ENCODE data around the gene NRXN2. TPM values are rescaled to one million over a fixed set of nuclear protein-coding genes. Genes with fewer than 3 reads are reported as not detected.

Gene NRXN2
- polyA plus RNA-seq, 2 donors: 0.24 to 0.44 TPM

DNA sequence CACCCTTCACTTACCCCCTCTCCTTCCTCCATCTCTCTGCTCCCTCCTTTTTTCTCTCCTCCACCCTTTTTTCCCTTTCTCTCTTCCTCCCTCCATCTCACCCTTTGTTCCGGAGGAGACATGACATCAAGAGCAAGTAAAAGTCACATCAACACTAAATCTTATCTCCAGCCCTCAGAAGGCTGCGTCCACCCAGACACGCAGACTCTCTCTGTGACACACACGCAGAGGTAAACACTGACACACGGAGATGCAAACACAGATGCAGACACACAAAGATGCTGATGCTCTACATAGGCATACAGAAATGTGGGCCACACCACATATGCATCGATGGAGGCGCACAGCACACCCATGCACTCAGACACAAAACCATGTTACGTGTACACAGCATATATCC, 27.0 kb downstream of the NRXN2 start:
- Histone ChIP-seq H3K27ac (ENCODE audit: low read depth in 2 of 2, low read length in 1 of 2) (no peak overlapping the region), H3K27me3 (ENCODE audit: control insufficient read depth in 1 of 2, insufficient read depth in 2 of 2, low read length in 2 of 2) (peaks cover 0 to 1% of the 10 kb centered on the region in 2 donors), H3K4me1 (ENCODE audit: control insufficient read depth in 2 of 2, insufficient read depth in 2 of 2, low read length in 1 of 2) (no peaks in the 10 kb centered on the region), H3K36me3 (ENCODE audit: control insufficient read depth in 2 of 2, insufficient read depth in 2 of 2, low read length in 1 of 2) (no peaks in the 10 kb centered on the region), H3K9me3 (ENCODE audit: control insufficient read depth in 2 of 2, insufficient read depth in 1 of 2, low read depth in 1 of 2, low read length in 1 of 2) (no peaks in the 10 kb centered on the region), H3K4me3 (ENCODE audit: low read depth in 1 of 2, low read length in 2 of 2) (no peak overlapping the region)
- 83 to 89% methylated on average over 8 of the region's 8 CpGs for WGBS, 2 donors

- H3K4me3 ChIP-seq (ENCODE audit: low read depth in 1 of 2, low read length in 2 of 2): no peak overlapping the region
- peaks cover 0 to 3% of the 10 kb centered on the region in 2 donors for H3K27me3 ChIP-seq (ENCODE audit: control insufficient read depth in 1 of 2, insufficient read depth in 2 of 2, low read length in 2 of 2)
- no peaks in the 10 kb centered on the region for H3K36me3 ChIP-seq (ENCODE audit: control insufficient read depth in 2 of 2, insufficient read depth in 2 of 2, low read length in 1 of 2)
- WGBS, 2 donors: 94% methylated on average over 5 of the region's 5 CpGs
- no peaks in the 10 kb centered on the region for H3K9me3 ChIP-seq (ENCODE audit: control insufficient read depth in 2 of 2, insufficient read depth in 1 of 2, low read depth in 1 of 2, low read length in 1 of 2)
- H3K4me1 ChIP-seq (ENCODE audit: control insufficient read depth in 2 of 2, insufficient read depth in 2 of 2, low read length in 1 of 2): no peaks in the 10 kb centered on the region
- no peak overlapping the region for H3K27ac ChIP-seq (ENCODE audit: low read depth in 2 of 2, low read length in 1 of 2)
These were observed 27.4 kb downstream of the NRXN2 start for GRCh38 chr11:64695548-64695947.

DNA sequence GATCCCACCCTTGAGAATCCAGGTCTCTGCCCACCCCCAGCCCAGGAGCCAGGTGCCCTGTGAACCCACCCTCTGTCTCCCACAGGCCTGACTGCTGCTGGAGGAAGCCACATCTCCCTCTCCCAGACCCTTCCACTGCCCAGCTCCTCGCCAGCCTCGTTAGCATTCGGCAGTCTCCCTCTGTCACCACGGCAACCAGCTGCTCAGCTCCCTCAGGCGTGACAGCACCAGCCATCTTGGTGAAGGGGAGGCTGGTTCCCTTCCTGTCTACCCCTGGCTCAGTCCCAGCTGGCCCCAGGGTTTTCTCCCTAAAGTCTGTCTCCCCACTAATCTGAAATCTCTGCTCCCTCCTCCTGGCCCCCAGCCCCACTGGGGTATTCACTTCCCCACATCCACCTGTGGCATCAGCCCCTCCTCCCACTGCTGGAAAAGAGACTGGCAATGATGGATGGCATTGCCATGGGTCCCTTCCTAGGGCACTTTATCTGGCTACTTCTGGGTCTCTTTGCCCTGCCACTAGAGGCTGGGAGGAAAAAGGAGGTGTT, 28.1 kb downstream of the NRXN2 start:
- no peaks in the 10 kb centered on the region for H3K9me3 ChIP-seq (ENCODE audit: control insufficient read depth in 2 of 2, insufficient read depth in 1 of 2, low read depth in 1 of 2, low read length in 1 of 2)
- no peaks in the 10 kb centered on the region for H3K36me3 ChIP-seq (ENCODE audit: control insufficient read depth in 2 of 2, insufficient read depth in 2 of 2, low read length in 1 of 2)
- H3K27ac ChIP-seq (ENCODE audit: low read depth in 2 of 2, low read length in 1 of 2): no peak overlapping the region
- H3K4me3 ChIP-seq (ENCODE audit: low read depth in 1 of 2, low read length in 2 of 2): no peak overlapping the region
- H3K4me1 ChIP-seq (ENCODE audit: control insufficient read depth in 2 of 2, insufficient read depth in 2 of 2, low read length in 1 of 2): no peaks in the 10 kb centered on the region
- peaks cover 0 to 3% of the 10 kb centered on the region in 2 donors for H3K27me3 ChIP-seq (ENCODE audit: control insufficient read depth in 1 of 2, insufficient read depth in 2 of 2, low read length in 2 of 2)
- 42 to 50% methylated on average over 5 of the region's 5 CpGs for WGBS, 2 donors

GRCh38 chr11:64694026-64694755, 28.8 kb downstream of the NRXN2 start:
- Histone ChIP-seq H3K4me3 (ENCODE audit: low read depth in 1 of 2, low read length in 2 of 2) (no peak overlapping the region), H3K9me3 (ENCODE audit: control insufficient read depth in 2 of 2, insufficient read depth in 1 of 2, low read depth in 1 of 2, low read length in 1 of 2) (no peaks in the 10 kb centered on the region), H3K27me3 (ENCODE audit: control insufficient read depth in 1 of 2, insufficient read depth in 2 of 2, low read length in 2 of 2) (peaks cover 0 to 3% of the 10 kb centered on the region in 2 donors), H3K36me3 (ENCODE audit: control insufficient read depth in 2 of 2, insufficient read depth in 2 of 2, low read length in 1 of 2) (no peaks in the 10 kb centered on the region), H3K27ac (ENCODE audit: low read depth in 2 of 2, low read length in 1 of 2) (no peak overlapping the region), H3K4me1 (ENCODE audit: control insufficient read depth in 2 of 2, insufficient read depth in 2 of 2, low read length in 1 of 2) (no peaks in the 10 kb centered on the region)
- WGBS, 2 donors: 68 to 70% methylated on average over 4 of the region's 4 CpGs

DNA sequence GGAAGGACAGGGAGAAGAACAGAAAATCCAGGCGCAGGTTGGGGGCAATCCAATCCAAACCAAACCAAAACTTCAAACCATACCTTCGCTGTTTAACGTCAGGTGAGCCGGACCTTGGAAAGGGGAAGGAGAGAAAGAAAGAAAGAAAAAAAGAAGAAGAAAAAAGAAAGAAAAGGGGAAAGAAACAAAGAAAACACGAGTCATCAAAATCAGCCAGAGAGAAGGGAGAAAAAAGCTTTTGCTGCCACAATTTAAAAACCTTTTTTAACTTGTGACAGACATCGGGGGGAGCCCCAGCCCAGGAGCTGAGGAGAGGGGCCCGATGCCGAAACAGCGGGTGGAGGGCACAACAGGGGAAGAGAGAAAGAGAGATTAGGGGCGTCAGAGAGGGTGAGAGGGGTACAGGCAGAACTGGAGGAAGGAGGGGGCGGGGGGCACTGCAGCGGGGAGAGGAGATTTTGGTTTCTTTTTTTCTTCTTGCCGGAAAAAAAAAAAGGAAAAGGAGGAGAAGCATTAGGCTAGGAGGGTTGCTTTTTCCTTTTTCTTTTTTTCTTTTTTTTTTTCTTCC, 30.1 kb downstream of the NRXN2 start:
- no peaks in the 10 kb centered on the region for H3K9me3 ChIP-seq (ENCODE audit: control insufficient read depth in 2 of 2, insufficient read depth in 1 of 2, low read depth in 1 of 2, low read length in 1 of 2)
- no peaks in the 10 kb centered on the region for H3K4me1 ChIP-seq (ENCODE audit: control insufficient read depth in 2 of 2, insufficient read depth in 2 of 2, low read length in 1 of 2)
- H3K36me3 ChIP-seq (ENCODE audit: control insufficient read depth in 2 of 2, insufficient read depth in 2 of 2, low read length in 1 of 2): no peaks in the 10 kb centered on the region
- H3K27ac ChIP-seq (ENCODE audit: low read depth in 2 of 2, low read length in 1 of 2): no peak overlapping the region
- 28 to 32% methylated on average over 13 of the region's 13 CpGs for WGBS, 2 donors
- H3K4me3 ChIP-seq (ENCODE audit: low read depth in 1 of 2, low read length in 2 of 2): no peak overlapping the region
- peaks cover 0 to 3% of the 10 kb centered on the region in 2 donors for H3K27me3 ChIP-seq (ENCODE audit: control insufficient read depth in 1 of 2, insufficient read depth in 2 of 2, low read length in 2 of 2)

DNA sequence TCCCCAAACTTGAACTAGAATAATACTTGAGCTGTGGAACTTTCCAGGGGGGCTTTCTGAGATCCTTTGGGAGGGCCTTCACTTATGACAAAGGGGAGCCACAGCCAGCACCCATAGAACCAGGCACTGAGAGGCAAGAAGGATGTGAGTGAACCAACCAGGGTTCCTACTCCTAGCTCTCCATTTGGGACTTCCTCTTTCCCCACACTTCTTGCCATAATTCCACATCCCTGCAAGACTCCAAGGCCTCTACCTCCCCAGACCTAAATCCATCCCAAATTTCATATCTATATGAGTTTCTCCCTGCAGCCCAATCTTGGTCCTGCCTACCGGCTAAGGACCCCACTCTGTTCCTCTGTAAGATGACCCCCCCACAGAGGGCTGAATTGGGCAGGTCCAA, 31.5 kb downstream of the NRXN2 start:
- WGBS, 2 donors: 97 to 100% methylated on average over 1 of the region's 1 CpG
- peaks cover 0 to 3% of the 10 kb centered on the region in 2 donors for H3K27me3 ChIP-seq (ENCODE audit: control insufficient read depth in 1 of 2, insufficient read depth in 2 of 2, low read length in 2 of 2)

GRCh38 chr11:64690235-64690634, 32.8 kb downstream of the NRXN2 start:
- no peak overlapping the region for H3K4me3 ChIP-seq (ENCODE audit: low read depth in 1 of 2, low read length in 2 of 2)
- no peak overlapping the region for H3K27ac ChIP-seq (ENCODE audit: low read depth in 2 of 2, low read length in 1 of 2)
- WGBS, 2 donors: 73 to 75% methylated on average over 8 of the region's 8 CpGs
- no peaks in the 10 kb centered on the region for H3K9me3 ChIP-seq (ENCODE audit: control insufficient read depth in 2 of 2, insufficient read depth in 1 of 2, low read depth in 1 of 2, low read length in 1 of 2)
- H3K4me1 ChIP-seq (ENCODE audit: control insufficient read depth in 2 of 2, insufficient read depth in 2 of 2, low read length in 1 of 2): no peaks in the 10 kb centered on the region
- H3K36me3 ChIP-seq (ENCODE audit: control insufficient read depth in 2 of 2, insufficient read depth in 2 of 2, low read length in 1 of 2): no peaks in the 10 kb centered on the region
- peaks cover 0 to 3% of the 10 kb centered on the region in 2 donors for H3K27me3 ChIP-seq (ENCODE audit: control insufficient read depth in 1 of 2, insufficient read depth in 2 of 2, low read length in 2 of 2)

More for the DNA sequence above, 31.5 kb downstream of the NRXN2 start:
- H3K4me1 ChIP-seq (ENCODE audit: control insufficient read depth in 2 of 2, insufficient read depth in 2 of 2, low read length in 1 of 2): no peaks in the 10 kb centered on the region
- no peak overlapping the region for H3K27ac ChIP-seq (ENCODE audit: low read depth in 2 of 2, low read length in 1 of 2)
- H3K36me3 ChIP-seq (ENCODE audit: control insufficient read depth in 2 of 2, insufficient read depth in 2 of 2, low read length in 1 of 2): no peaks in the 10 kb centered on the region
- no peak overlapping the region for H3K4me3 ChIP-seq (ENCODE audit: low read depth in 1 of 2, low read length in 2 of 2)
- H3K9me3 ChIP-seq (ENCODE audit: control insufficient read depth in 2 of 2, insufficient read depth in 1 of 2, low read depth in 1 of 2, low read length in 1 of 2): no peaks in the 10 kb centered on the region

DNA sequence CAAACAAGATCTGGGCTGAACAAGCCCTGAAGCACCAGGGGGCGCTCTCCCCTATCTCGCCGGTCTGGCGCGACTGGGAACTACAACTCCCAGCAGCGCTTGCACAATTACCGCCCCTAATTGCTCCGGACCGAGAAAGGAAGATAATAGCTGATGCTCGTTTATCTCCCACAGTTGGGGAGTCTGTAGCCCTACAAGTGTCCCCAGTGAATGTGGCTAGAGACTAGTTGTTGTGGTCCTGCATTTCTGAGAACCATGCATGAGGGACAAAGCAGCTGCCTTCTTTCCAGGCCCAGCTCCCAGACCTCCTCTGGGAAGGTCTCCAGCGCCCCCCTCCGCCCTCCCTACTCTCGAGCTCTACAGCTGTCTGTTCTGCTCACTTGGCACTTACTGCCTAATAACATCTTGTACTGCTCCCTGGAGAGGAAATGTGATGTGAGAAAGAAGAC, 34.4 kb downstream of the NRXN2 start:
- H3K9me3 ChIP-seq (ENCODE audit: control insufficient read depth in 2 of 2, insufficient read depth in 1 of 2, low read depth in 1 of 2, low read length in 1 of 2): no peaks in the 10 kb centered on the region
- 2 to 4% methylated on average over 13 of the region's 13 CpGs for WGBS, 2 donors
- peaks cover 0 to 3% of the 10 kb centered on the region in 2 donors for H3K27me3 ChIP-seq (ENCODE audit: control insufficient read depth in 1 of 2, insufficient read depth in 2 of 2, low read length in 2 of 2)
- H3K4me3 ChIP-seq (ENCODE audit: low read depth in 1 of 2, low read length in 2 of 2): no peak overlapping the region
- H3K36me3 ChIP-seq (ENCODE audit: control insufficient read depth in 2 of 2, insufficient read depth in 2 of 2, low read length in 1 of 2): no peaks in the 10 kb centered on the region
- peak overlapping the region in 1 of 2 donors; percentile 34 for H3K27ac ChIP-seq (ENCODE audit: low read depth in 2 of 2, low read length in 1 of 2)
- H3K4me1 ChIP-seq (ENCODE audit: control insufficient read depth in 2 of 2, insufficient read depth in 2 of 2, low read length in 1 of 2): no peaks in the 10 kb centered on the region

DNA sequence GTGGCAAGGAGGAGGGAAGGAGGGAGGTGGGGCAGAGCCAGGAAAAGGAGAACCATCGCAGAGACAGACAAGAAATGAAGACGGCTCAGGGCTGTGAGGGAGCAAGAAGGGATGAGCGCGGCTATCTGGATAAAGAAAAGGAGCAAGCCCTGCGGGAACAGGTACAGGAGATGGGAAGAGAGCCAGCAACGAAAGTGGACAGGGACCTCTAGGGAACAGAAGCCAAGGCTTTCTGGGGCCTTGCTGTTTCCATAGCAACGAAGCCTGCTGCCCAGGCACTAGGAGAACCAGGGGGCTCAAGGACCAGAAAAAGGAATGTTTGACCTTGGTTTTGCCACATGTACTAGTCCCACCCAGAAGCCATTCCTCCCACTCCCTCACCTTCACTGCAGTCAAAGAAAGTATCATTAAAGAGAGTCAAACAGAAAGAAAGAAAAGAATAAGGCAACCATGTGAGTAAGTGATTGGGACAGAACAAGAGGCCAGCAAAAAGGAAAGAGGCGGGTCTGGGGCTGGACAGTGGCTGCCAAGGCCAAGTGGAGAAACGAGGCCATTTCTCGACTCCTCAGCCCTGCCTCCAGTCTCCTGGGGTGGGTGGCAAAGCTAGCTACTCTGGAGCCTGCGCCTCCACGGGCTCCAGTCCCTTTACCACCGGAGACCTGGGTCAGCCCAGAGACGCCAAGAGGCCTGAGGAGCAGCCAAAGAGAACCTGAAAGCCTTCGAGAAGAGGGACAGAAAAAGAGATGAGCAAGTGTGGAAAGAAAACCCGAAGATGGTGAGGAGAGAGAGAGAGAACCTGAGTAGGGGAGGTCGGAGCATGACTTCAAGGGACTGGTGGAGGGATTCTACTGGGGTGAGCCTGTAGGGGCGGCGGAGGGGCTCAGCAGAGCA, 35.1 kb downstream of the NRXN2 start:
- Histone ChIP-seq H3K27ac (ENCODE audit: low read depth in 2 of 2, low read length in 1 of 2) (peak overlapping the region in 1 of 2 donors; percentile 7), H3K27me3 (ENCODE audit: control insufficient read depth in 1 of 2, insufficient read depth in 2 of 2, low read length in 2 of 2) (peaks cover 0 to 3% of the 10 kb centered on the region in 2 donors), H3K4me3 (ENCODE audit: low read depth in 1 of 2, low read length in 2 of 2) (no peak overlapping the region), H3K4me1 (ENCODE audit: control insufficient read depth in 2 of 2, insufficient read depth in 2 of 2, low read length in 1 of 2) (no peaks in the 10 kb centered on the region), H3K36me3 (ENCODE audit: control insufficient read depth in 2 of 2, insufficient read depth in 2 of 2, low read length in 1 of 2) (no peaks in the 10 kb centered on the region), H3K9me3 (ENCODE audit: control insufficient read depth in 2 of 2, insufficient read depth in 1 of 2, low read depth in 1 of 2, low read length in 1 of 2) (no peaks in the 10 kb centered on the region)
- WGBS, 2 donors: 52 to 55% methylated on average over 19 of the region's 19 CpGs

All from esophagus (tissue), 2 donors.